Subcutaneous adipose tissue (tissue), 4 donors: ENCODE data around the gene RNF8. TPM values are rescaled to one million over a fixed set of nuclear protein-coding genes. Genes with fewer than 3 reads are reported as not detected.

Source experiments
- total RNA-seq, 4 donors: library from RNA; depleted of rRNA; stranded (reverse); fragments of >200 nt; gene quantifications; one replicate each; pipeline ENCODE4 v1.1.0, GENCODE V29; 2016
- TF ChIP-seq, protein P1 (sequence below): fragments of 450-650 bp; IDR thresholded peaks from one replicate; pipeline ENCODE4 v1.5.1; 2016; ENCODE audit warnings: low read depth, mild to moderate bottlenecking, control low read depth, antibody characterized with exemption, moderate library complexity

The RNF8 gene
- total RNA-seq, 4 donors from 2014 or later = 8.8 to 15.0 (median 14.1) TPM

DNA sequence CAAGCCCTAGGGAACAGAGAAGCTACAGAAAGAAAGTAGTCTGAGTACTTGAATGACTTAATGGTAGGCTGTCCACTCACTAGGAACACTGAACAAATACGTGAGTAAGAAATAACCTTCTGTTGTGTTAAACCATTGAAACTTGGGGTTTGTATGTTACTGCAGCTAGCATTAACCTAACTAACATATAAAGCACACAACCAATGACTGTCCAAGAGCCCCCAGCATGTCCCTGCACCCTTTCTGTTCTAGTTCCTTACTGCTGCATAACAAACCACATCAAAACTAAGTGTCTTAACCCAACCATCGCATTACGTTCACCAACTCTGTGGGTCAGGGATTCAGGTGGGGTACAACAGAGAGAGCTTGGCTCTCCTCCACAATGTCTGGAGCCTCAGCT is 10.5 kb upstream of the RNF8 start:
- TF ChIP-seq, protein P1, sequence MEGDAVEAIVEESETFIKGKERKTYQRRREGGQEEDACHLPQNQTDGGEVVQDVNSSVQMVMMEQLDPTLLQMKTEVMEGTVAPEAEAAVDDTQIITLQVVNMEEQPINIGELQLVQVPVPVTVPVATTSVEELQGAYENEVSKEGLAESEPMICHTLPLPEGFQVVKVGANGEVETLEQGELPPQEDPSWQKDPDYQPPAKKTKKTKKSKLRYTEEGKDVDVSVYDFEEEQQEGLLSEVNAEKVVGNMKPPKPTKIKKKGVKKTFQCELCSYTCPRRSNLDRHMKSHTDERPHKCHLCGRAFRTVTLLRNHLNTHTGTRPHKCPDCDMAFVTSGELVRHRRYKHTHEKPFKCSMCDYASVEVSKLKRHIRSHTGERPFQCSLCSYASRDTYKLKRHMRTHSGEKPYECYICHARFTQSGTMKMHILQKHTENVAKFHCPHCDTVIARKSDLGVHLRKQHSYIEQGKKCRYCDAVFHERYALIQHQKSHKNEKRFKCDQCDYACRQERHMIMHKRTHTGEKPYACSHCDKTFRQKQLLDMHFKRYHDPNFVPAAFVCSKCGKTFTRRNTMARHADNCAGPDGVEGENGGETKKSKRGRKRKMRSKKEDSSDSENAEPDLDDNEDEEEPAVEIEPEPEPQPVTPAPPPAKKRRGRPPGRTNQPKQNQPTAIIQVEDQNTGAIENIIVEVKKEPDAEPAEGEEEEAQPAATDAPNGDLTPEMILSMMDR = no peak

DNA sequence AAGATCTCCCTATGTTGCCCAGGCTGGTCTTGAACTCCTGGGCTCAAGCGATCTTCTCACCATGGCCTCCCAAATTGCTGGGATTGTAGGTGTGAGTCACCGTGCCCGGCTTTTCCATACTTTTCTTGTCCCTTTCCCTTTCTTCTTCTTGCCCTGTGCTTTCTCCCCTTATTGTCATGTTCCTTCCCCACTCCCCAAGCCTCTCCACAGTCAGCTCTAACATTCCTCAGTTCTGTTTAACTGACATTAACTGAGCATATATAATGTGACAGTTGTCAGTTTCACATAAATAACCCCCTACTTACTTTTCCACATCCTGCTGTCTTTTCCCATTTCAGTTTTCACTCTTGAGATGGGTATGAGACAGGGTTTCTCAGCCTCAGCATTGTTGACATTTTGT is 9.5 kb upstream of the RNF8 start:
- TF ChIP-seq, protein P1 = no peak

DNA sequence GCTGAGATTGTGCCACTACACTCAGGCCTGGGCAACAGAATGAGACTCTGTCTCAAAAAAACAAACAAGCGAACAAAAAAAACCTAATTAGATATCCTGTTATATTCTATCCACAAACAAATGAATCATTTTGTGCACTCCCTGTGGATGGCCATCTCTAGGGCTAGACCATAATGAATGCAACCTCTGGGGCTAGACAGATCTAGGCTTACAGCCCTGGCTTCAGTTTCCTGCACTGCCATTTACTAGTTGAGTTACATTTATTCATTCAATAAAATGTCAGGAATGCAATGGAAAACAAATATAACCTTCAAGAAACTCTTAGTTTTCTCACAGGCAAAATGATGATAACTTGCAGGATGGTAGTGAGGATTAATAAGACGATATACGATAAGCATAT is 6.6 kb upstream of the RNF8 start:
- TF ChIP-seq, protein P1 = no peak

DNA sequence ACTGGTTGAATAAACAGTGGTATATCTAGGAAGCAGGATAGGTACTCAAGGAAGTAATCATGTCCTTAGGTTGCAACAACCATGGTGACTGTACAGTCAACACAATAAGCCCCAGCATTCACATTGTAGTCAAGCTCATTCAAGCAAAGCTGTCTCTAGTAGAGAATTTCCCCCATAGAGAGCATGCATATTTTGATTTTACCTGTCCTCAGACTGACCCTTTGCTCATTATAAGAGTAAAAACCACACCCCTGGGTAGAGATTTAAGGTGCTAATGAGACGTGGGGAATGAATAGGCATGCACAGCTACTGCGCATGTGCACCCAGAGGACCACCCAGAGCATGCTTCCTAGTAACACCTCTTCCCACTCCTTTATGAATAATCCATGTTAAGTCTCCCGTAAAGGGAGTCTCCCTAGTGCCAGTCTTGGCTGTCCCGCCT is 6.1 kb upstream of the RNF8 start:
- TF ChIP-seq, protein P1 = no peak

DNA sequence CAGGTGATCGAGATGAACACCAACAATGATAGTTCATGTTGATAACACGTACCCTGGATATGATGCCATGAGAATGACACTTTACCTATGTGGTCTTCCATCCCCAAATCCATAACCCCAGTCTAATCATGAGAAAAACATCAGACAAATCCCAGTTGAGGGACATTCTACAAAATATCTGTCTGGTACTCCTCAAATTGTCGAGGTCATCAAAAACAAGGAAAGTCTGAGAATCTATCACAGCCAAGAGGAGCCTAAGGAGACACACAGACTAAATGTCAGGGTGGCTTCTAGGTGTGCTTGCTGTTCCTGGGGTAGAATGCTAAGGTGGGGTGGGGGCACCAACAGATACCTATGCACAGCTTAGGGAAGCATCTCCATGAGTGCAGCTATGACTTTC is 2.8 kb upstream of the RNF8 start:
- TF ChIP-seq, protein P1 = no peak

DNA sequence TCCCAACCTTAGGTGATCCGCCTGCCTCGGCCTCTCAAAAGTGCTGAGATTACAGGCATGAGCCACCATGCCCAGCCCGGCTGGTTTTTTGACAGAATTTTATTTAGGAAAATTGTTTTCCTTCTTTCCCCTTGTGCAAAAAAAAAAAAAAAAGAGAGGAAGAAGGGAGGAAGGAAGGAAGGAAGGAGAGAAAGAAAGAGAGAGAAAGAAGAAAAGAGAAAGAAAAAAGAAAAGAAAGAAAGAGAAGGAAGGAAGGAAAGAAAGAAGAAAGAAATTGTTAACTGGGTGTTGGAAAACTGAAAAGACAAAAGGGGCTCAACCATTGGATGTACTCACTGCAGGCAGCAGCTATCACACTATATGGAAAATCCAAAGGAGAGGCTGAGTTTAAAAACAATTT is 1.4 kb upstream of the RNF8 start:
- TF ChIP-seq, protein P1 = no peak

DNA sequence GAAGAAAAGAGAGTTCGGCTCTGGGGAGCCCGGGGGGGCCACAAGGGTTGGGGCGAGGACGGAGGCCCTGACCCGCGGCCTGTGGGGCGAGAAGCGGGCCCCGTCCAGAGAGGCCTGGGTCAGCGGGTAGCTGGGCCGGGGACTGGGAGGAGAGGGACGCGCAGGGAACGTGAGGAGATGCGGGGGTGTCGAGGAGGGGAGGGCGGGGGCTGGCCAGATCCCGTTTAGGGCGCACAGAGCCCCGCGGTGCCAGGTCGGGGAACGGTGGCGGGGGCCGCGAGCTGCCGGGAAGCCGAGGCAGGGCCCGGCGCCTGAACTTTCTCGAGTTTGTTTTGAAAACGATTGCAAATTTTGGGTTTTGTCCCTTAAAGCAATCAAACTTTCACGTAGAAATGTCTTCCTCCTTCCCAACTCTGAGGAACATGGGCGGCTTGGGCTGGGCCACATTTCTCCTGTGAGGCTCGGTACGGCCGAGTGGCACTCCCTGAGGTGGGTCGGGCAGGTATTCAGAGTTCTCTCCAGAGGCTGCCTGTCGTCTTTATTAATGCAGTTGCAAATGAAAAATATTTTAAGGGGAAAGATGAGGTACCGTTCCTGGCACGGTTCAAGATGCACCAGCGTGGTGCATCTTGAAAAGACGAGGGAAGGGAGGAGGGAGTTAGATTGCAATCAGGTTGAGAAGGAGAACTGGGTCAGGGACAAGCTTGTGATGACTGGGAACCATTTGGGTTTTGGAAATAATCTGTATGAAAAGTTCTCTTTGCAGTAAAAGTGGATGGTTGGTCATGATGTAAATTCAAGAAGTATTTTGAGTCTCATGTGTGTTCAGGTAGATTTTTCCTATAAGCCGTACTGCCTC is 972 bp downstream of the RNF8 start:
- TF ChIP-seq, protein P1 = no peak
